GM19395 (cell line): ENCODE results near the gene RNF6.

Experiments
- ATAC-seq: cut with Tn5 transposase; IDR thresholded peaks from one replicate; pipeline ENCODE4 v1.9.1; 2021; ENCODE audit warnings: mild to moderate bottlenecking, moderate library complexity; ENCODE audit not compliant: unreplicated experiment

RNF6 gene

DNA sequence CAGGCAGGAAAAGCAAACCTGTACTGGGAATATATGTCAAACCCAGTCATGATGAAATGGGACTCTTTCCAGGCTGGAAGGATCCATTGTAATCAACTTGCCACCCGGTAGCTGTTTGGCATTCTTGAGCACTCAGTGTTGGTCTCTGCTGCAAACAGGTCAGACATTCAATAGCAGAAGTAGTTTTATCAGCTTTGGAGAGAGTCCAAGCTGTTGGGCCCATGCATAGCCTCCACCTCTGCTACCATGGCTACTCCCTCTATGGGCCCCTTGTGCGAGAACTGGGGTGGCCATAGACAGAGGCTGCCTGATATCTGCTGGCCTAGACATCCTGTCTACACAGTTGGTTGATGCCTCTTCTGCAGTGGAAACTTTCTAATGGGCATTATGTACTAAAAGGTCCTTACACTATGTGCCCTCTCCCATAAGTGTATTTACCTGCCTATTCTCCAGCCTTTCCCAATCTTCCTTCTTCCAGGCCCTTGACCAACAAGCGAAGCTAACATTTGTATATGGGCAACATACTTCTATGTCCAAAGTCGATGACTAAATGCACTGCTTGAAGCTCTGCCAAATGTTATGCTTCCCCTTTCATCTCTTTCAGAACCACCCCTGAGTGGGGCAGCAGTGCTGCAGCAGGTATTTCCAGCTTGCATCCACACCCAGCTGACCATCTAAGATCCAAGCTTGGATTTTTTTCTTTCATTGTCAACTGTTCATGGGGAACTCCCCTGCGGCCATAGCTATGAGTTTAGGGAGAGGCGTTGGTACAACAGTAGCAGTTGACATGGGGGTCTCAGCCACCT is 5.3 kb upstream of the RNF6 start:
- ATAC-seq: no peak

DNA sequence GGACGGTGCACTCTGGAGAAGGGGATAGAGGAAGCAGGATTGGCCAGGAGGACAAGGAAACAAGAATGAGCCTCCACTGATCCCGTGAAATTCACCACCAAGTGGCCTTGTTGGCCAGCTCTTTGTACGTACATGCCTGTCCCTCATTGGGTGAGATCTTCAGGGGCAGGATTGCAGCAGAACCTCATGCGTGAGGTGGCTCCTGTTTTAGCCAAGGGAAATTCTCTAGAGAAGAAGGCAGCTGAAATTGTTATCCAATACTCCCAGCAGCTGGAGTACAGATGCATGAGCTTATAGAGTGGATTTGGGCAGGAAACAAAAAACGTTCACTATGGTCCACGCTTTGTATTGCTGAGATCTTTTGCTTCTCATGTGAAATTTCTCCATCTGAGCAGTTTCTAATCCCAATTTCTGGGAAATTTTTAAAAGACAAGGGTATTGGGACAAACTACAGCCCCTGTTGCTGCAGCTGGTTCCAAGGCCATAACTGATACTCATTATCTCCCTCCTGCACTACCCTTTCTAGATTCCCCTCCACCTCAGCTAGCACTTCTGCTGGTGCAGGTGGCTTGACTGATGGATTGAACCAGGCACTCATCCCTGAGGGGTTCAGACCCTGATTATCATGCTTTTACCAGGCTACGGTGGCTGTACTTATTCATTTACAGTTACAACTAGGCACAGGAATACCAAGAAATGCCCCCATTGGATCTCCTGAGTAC is 3.9 kb upstream of the RNF6 start:
- no peak for ATAC-seq

GRCh38 chr13:26222520-26223046 is 469 bp upstream of the RNF6 start:
- peak; percentile 57 for ATAC-seq

GRCh38 chr13:26221399-26221720 is 754 bp downstream of the RNF6 start:
- peak; percentile 31 for ATAC-seq

DNA sequence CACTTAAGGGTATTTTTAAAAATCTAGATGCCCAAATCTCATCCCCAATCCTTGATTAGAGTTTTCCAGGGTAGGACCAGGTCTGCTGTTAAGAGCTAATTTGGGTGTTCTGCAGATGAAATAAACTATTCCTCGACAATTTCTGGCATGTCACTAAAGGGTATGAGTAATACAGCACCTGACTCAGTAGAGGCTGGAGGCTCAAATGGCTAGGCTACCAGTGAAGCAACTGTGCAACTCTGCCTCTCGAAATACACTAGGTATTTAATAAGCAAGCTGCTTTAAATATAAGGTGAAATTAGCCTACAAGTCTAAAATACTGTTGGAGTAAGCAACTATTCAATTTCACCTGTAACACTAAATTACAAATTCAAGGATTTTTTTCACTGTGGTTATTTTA is 1.5 kb downstream of the RNF6 start:
- ATAC-seq: no peak

DNA sequence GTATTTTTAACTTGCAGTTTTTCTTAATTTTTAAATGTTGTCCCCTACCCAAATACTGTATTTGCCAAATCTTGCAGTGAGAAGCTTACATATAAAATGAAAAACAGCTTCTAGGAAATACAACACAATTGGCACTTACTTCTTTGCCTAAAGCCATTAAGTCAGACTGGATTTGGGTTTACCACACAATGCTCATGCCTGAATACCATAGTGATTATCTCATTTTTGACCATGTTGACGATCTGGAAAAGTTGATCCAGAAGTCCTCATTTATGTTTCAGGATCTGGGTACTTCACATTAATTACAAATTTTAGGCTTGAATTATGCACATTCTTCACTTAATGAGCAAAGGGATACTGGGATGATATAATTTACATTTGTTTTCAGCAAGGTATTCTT is 2.4 kb downstream of the RNF6 start:
- ATAC-seq: no peak

DNA sequence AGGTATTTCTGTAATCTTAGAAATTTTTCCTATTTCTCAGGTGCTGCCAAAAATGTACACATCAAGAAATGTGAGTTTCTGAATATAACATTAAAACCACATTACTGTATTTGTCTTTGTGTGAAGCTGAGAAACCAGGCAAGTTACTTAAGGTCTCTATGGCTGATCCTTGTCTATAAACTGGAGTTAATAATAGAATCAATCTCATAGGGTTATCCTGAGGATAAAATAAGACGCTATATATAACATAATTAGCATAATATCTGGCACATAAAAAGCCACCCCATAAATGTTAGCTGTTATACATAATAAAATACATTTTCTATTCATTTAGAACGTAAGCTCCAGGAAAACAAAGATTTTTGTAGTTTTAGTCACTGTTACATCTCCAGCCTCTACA is 6.1 kb downstream of the RNF6 start:
- no peak for ATAC-seq

DNA sequence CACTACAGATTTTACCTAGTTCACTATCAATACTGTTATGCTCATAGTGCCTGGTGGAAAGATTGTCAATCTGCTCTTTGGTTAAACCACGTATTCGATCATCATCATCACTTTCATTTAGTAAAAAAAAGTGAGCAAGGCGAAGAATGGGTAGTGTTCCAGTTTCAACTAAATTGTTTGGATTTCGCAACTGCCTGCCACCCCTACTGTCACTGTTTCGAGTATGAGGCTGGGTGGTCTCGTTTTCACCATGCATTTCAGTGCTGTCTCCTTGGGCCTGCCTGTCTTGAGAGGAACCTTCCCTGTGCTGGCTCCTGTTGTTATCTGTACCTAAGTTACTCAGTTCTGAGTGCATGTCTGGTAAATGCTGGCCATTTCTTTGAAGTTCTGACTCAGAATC is 8.1 kb downstream of the RNF6 start:
- ATAC-seq: no peak

GRCh38 chr13:26213345-26213744 is 8.8 kb downstream of the RNF6 start:
- ATAC-seq: no peak

DNA sequence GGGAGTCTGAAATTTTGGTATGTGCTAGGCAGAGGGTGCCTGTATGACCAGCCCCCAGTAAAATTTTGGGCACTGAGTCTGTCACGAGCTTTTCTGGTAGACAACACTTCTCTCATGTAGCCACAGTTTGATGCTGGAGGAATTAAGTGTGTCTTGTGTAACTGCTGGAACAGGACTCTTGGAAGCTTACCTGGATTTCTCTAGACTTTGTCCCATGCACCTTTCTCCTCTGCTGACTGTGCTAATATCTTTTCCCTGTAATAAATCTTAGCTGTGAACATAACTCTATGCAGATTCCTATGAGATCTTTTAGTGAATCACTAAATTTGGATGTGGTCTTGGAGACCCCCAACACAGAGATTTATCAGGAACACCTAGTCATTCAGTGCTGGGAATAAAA is 13.8 kb downstream of the RNF6 start:
- ATAC-seq: no peak

DNA sequence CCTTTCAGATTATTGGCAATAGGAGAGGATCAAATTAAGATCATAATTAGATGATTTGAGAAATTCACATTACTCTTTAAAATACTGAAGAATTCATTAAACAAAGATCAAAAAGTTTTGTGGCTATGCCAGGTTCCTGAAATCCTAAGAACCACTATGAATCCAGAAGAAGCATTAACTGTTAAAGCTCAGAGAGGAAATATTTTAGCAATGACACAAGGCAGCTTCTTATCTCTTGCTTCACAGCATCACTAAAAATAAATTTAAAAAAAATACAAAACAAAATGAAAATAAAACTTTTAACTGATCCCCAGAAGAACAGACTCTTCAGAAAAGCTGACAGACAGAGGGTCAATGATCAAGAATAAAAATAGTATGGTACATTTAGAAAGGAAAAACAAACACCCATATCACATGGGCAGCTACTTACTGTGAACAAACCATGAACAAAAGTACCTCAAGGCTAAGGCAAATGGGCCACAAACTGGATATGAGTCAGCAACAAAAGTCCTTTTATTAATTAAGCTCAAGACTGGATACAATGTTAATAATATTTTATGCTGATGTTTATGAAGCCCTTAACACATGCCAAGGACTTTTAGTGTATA is 19.6 kb downstream of the RNF6 start:
- no peak for ATAC-seq

- ATAC-seq: no peak
These were observed 21.3 kb downstream of the RNF6 start for GRCh38 chr13:26200811-26201210.

- ATAC-seq: no peak
These were observed 24.0 kb downstream of the RNF6 start for GRCh38 chr13:26198116-26198515.

DNA sequence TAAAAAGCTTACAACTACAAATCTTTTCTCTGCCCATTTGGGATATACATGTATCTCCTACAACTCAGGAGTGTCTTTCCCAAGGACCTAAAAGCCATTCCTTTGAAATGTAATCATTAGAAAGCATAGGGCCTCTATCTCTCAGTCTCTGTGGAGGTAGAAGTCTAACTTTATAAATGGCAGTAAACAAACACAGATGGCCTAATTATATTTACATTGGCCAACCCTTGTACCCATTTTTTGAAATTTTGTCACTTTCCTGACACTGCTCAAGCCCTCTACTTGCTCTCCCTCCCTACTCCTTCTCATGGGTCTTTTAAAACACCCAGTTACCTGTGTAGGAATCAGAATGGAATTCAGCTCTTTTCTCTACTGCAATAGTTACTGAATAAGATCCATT is 24.8 kb downstream of the RNF6 start:
- no peak for ATAC-seq

DNA sequence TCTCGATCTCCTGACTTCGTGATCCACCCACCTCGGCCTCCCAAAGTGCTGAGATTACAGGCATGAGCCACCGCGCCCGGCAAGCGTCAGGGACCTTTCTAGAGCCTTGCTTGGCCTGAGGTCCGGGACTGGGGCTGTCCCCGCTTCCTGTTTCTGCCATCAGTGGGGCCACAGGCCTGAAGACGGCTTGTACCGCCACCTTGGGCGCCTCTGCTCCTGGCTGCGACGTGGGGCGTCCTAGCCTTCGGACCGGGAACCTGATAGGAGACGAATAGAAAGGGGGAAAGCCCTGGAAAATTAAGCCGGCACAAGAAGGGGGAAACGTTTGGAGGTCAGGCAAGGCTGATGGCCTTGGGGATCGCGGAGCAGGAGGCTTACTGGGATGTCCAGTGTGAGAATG is 35.1 kb downstream of the RNF6 start:
- no peak for ATAC-seq

DNA sequence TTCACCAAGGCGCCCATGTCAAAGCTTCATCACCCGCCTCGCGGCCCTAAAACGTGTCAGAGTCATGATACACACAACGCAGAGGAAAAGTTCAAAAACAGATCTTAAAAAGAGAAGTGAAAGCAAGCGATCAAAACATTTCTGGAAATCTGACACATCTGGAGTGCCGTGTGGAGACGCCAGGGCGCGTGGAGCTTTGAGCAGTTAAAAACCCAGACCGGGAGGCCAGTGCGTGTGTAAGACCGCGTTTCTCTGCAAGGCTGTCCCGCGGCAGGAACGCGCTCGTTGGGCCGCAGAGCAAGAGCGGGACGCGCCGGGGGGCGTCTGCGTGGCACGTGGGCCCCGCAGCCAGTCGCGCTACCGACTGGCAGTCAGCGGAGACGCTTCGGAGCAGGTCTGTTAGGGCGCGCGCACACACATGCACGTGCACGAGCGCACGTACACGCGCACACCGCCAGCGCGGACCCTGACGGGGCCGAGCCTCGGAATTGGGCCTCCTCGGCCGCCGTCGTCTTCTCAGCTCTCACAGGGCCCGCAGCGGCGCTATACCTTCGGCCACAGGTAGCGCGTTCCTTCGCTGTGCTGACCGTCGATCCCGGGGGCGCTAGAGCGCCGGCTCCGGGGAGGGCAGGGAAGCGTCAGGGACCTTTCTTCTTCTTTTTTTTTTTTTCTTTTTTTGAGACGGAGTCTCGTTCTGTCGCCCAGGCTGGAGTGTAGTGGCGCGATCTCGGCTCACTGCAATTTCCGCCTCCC is 35.8 kb downstream of the RNF6 start:
- peak; percentile 85 for ATAC-seq

DNA sequence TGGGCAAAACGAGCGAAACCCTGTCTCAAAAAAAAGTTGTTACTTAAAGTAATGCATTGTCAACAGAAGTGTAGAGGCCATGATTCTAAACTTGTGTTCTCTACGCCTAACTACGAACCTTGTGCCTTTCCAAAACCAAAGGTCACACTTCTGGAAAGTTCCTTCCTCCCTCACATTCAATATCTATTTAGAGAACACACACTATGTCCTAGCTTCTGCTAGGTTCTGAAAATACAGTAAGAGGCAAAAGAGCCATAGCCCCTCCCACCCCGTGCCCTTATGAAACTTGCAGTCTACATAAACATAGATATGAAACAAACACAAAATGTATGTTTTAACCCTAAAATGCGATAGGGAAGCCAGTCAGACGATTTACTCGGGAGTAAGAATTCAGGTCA is 36.4 kb downstream of the RNF6 start:
- peak; percentile 10 for ATAC-seq

DNA sequence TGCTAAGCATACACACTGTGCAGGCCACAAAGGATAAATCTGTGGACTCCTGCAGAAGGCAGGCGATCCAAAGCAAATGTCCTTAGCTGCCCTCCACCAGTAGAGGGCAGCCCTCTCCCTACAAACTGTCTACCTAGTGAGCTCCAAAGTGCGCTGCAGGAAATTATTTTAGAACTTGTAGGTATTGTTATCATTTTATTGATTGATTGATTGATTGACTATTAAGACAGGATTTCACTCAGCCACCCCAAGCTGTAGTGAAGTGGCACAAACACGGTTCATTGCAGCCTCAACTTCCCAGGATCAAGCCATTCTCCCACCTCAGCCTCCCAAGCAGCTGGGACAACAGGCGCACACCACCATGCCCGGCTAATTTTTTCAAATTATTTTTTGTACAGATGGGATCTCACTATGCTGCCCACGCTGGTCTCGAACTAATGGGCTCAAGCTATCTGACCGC is 37.3 kb downstream of the RNF6 start:
- ATAC-seq: peak; percentile 29

GRCh38 chr13:26183416-26183815 is 38.7 kb downstream of the RNF6 start:
- no peak for ATAC-seq

- ATAC-seq: no peak
These were observed 42.8 kb downstream of the RNF6 start for GRCh38 chr13:26179344-26179743.

DNA sequence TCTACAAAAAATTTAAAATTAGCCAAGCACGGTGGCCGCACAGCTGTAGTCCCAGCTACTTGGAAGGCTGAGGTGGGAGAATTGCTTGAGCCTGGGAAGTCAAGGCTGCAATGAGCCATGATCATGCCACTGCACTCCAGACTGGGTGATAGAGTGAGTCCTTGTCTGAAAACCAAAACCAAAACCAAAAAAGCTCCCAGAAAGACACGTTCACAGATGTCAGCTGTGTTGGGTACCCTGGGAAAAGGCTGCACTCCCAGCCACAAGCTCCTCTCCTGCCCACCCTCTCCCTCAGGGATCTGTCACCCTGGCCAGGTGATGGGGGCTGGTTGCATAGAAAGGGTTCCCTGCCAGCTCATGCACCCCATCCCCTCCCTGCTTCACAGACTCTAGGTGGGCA is 53.3 kb downstream of the RNF6 start:
- no peak for ATAC-seq
